K562 (cell line): ENCODE results near the gene NIPSNAP2. TPM values are rescaled to one million over a fixed set of nuclear protein-coding genes. Genes with fewer than 3 reads are reported as not detected.

Experiments used
- AFF1 ChIP-seq, 2 experiments: fragments of 450-650 bp; IDR thresholded peaks; 2 replicates each; pipeline ENCODE4 v1.6.1; 2018; ENCODE audit warnings: mild to moderate bottlenecking in 2 of 2, low read depth in 1 of 2; ENCODE audit not compliant: partially characterized antibody in 2 of 2
- COPS2 ChIP-seq: fragments of 450-650 bp; conservative IDR thresholded peaks from 2 replicates; pipeline ENCODE4 v1.6.1; 2016; ENCODE audit warnings: mild to moderate bottlenecking, moderate library complexity
- CTCF ChIP-seq, 3 experiments: IDR thresholded peaks in 2 of 3; conservative IDR thresholded peaks in 1 of 3; 2 replicates each; pipeline ENCODE4 v1.5.1; 2011 to 2012; ENCODE audit warnings: low read length in 3 of 3, mild to moderate bottlenecking in 3 of 3, control low read depth in 2 of 3, improper control_type of control experiment in 1 of 3, inconsistent platforms in 1 of 3, low read depth in 1 of 3, mixed read lengths in 1 of 3, moderate library complexity in 1 of 3; ENCODE audit not compliant: insufficient read depth in 2 of 3
- E2F3 ChIP-seq: fragments of 250-450 bp; sonication (Bioruptor Pico); IDR thresholded peaks from 2 replicates; pipeline ENCODE4 v1.4.0; 2020; ENCODE audit warnings: mild to moderate bottlenecking
- FIP1L1 ChIP-seq: fragments of 200-400 bp; formaldehyde crosslinking; IDR thresholded peaks from 2 replicates; pipeline ENCODE4 v1.6.1; 2018; ENCODE audit warnings: mild to moderate bottlenecking, low read depth, low read length; ENCODE audit not compliant: poor library complexity, severe bottlenecking
- MTA1 ChIP-seq: fragments of 450-650 bp; IDR thresholded peaks from 2 replicates; pipeline ENCODE4 v1.6.1; 2017; ENCODE audit warnings: borderline replicate concordance
- NONO ChIP-seq, 2 experiments: fragments of 200-400 bp in 1 of 2; fragments of 450-650 bp in 1 of 2; formaldehyde crosslinking in 1 of 2; IDR thresholded peaks; 2 replicates each; pipeline ENCODE4 v1.6.1; 2017; ENCODE audit warnings: low read depth in 2 of 2, mild to moderate bottlenecking in 2 of 2, moderate library complexity in 2 of 2, low read length in 1 of 2
- PURB ChIP-seq: sonication (generic); formaldehyde crosslinking; IDR thresholded peaks from 2 replicates; pipeline ENCODE4 v1.9.0; 2021; ENCODE audit warnings: low read depth, mild to moderate bottlenecking, missing genetic modification reagents
- UBTF ChIP-seq, 2 experiments: IDR thresholded peaks; 2 replicates each; pipeline ENCODE4 v1.6.1; 2012; ENCODE audit warnings: improper control_type of control experiment in 2 of 2, low read depth in 2 of 2, low read length in 2 of 2, borderline replicate concordance in 1 of 2
- USF1 ChIP-seq: sonication (generic); formaldehyde crosslinking; IDR thresholded peaks from 2 replicates; pipeline ENCODE4 v1.9.0; 2022; ENCODE audit warnings: mild to moderate bottlenecking, missing genetic modification reagents
- polyA plus RNA-seq, 8 experiments: library from polyadenylated mRNA; depleted of rRNA in 4 of 8; stranded (reverse) in 5 of 8; unstranded in 3 of 8; fragments of >200 nt; fragmentation: Nextera tagmentation in 2 of 8; fragmentation: Illumina TruSeq in 1 of 8; extraction: Ambion mirVana in 2 of 8; extraction: Trizol in 1 of 8; gene quantifications; 2 replicates each; pipeline versions ENCODE4 v1.2.1 to v1.2.3, GENCODE V29; 2011 to 2014; ENCODE audit warnings: inconsistent platforms in 1 of 8, missing spikeins in 1 of 8
- total RNA-seq, 7 experiments: library from RNA; depleted of rRNA in 6 of 7; stranded (reverse); fragments of >200 nt in 6 of 7; fragmentation: Illumina TruSeq in 2 of 7; extraction: Trizol in 2 of 7; gene quantifications; 2 replicates each; pipeline versions ENCODE4 v1.2.1 to v1.2.3, GENCODE V29; 2011 to 2021; ENCODE audit warnings: low replicate concordance in 1 of 7

NIPSNAP2 gene
- total and polyA plus RNA-seq, 9 of the 15 experiments (the other 6 are each of a cell fraction or from before 2014, with no cell fraction given), result 24.9 to 107 (median 53.0) TPM

- TF ChIP-seq USF1 (CRISPR knock-in tag) (no peak), NONO (IDR thresholded peaks at IDR 0.05; ENCODE audit: low read depth in 2 of 2, low read length in 1 of 2) (peak; percentile 67 to 71; a peak in 3 of 4 replicates), MTA1 (no peak), AFF1 (IDR thresholded peaks at IDR 0.05; ENCODE audit: low read depth in 1 of 2, partially characterized antibody in 2 of 2) (no peak), UBTF (IDR thresholded peaks at IDR 0.05; ENCODE audit: borderline replicate concordance in 1 of 2, low read depth in 2 of 2, low read length in 2 of 2) (peak; percentile 95 to 97; a peak in 3 of 4 replicates), FIP1L1 (peak; percentile 46), COPS2 (no peak), E2F3 (CRISPR knock-in tag) (no peak), CTCF (IDR thresholded peaks at IDR 0.05 in 2 of 3, conservative IDR thresholded peaks at IDR 0.05 in 1 of 3; ENCODE audit: insufficient read depth in 2 of 3, low read depth in 1 of 3, low read length in 3 of 3) (peak in 2 of 3 experiments; percentile 57 to 75; a peak in 4 of 6 replicates), PURB (CRISPR knock-in tag) (no peak)
Measured at GRCh38 chr7:55964261-55965099, at the start of gene NIPSNAP2 (continued).
